Type B pancreatic cell (in vitro differentiated cells): ENCODE data around the gene RAB35. TPM values are rescaled to one million over a fixed set of nuclear protein-coding genes. Genes with fewer than 3 reads are reported as not detected.

Experiments used
- DNase-seq: peaks from one replicate; pipeline ENCODE4 v3.0.0; 2021; ENCODE audit warnings: mixed read lengths; ENCODE audit not compliant: unreplicated experiment; ENCODE audit errors: extremely low spot score
- H3K27ac Mint-ChIP-seq: 2 replicates; pipeline ENCODE4 v1.8.0; 2021; ENCODE audit warnings: mild to moderate bottlenecking, mixed read lengths
- H3K27me3 Mint-ChIP-seq: 2 replicates; pipeline ENCODE4 v1.8.0; 2021; ENCODE audit warnings: mixed read lengths
- H3K36me3 Mint-ChIP-seq: 2 replicates; pipeline ENCODE4 v1.8.0; 2021; ENCODE audit warnings: mixed read lengths
- H3K4me1 Mint-ChIP-seq: one replicate; pipeline ENCODE4 v1.8.0; 2021; ENCODE audit warnings: mixed read lengths; ENCODE audit not compliant: unreplicated experiment
- H3K4me3 Mint-ChIP-seq: 2 replicates; pipeline ENCODE4 v1.8.0; 2021; ENCODE audit warnings: mild to moderate bottlenecking, mixed read lengths
- H3K9me3 Mint-ChIP-seq: 2 replicates; pipeline ENCODE4 v1.8.0; 2021; ENCODE audit warnings: mixed read lengths
- CTCF ChIP-seq: fragments of 200-600 bp; sonication (generic); conservative IDR thresholded peaks from 2 replicates; pipeline ENCODE4 v1.5.0; 2021; ENCODE audit warnings: antibody characterized with exemption, mild to moderate bottlenecking
- total RNA-seq: library from RNA; stranded (reverse); gene quantifications from 2 replicates; pipeline ENCODE4 v1.2.1, GENCODE V29; 2021; ENCODE audit warnings: low replicate concordance

The RAB35 gene
- total RNA-seq, 1 donor from 2014 or later: 42.3 TPM

- Mint-ChIP-seq H3K4me3 (no peak overlapping the region), H3K9me3 (no peaks in the 10 kb centered on the region), H3K27me3 (no peaks in the 10 kb centered on the region), H3K36me3 (peaks cover 17% of the 10 kb centered on the region), H3K27ac (no peak overlapping the region), H3K4me1 (no peaks in the 10 kb centered on the region)
- no peak for DNase-seq
- no peak for TF ChIP-seq CTCF
Observed at GRCh38 chr12:120158351-120158750, 41.8 kb upstream of the RAB35 start.

- Mint-ChIP-seq H3K27ac (no peak overlapping the region), H3K9me3 (no peaks in the 10 kb centered on the region), H3K4me1 (no peaks in the 10 kb centered on the region), H3K4me3 (no peak overlapping the region), H3K27me3 (no peaks in the 10 kb centered on the region), H3K36me3 (peaks cover 17% of the 10 kb centered on the region)
- TF ChIP-seq CTCF: no peak
- no peak for DNase-seq
Observed at GRCh38 chr12:120157678-120158077, 41.1 kb upstream of the RAB35 start.

DNA sequence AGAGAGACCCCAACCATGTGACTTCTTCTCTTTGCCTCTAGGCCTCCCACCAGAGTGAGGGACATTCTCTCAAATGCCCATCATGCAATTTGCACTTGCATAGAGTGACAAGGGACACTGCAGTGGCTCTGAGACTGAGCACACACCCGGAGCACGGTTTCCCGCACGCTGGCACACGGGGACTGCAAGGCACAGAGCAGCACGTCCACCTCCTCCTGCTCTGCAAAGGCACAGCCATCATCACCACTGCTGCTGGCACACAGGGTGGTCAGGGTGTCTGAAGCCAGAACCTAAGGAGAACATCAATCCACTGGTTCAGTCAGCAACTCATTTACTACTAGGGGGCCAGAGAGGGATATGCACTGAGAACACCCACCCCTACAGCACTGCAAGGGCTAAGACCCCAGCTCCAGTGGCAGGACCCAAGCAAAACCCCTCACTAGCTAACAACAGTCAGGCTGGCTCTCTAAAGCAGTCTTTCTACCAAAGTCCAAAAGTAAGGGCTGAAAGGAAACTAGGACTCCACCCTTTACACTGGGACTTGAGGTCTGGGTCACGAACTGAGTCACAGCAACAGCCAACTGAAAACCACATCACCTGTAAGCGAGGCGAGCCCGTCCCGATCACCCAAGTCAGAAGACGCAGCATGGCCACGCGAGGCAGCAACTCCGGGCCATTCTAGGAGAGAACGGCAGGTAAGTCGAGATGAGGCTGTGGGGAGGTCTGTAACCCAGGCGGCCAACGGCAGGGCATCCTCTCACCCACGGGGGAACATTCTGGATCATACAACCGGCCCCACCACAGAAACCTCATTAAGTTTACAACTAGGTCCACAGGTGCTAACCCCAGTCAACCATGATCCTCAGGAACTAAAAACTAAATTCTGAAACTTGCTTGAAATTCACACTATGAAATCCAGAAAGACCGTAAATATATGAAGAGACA lies 40.0 kb upstream of the RAB35 start:
- TF ChIP-seq CTCF: no peak
- no peaks in the 10 kb centered on the region for H3K27me3 Mint-ChIP-seq
- H3K36me3 Mint-ChIP-seq: peaks cover 17% of the 10 kb centered on the region
- no peak for DNase-seq
- no peaks in the 10 kb centered on the region for H3K9me3 Mint-ChIP-seq
- H3K27ac Mint-ChIP-seq: no peak overlapping the region
- H3K4me1 Mint-ChIP-seq: no peaks in the 10 kb centered on the region
- H3K4me3 Mint-ChIP-seq: no peak overlapping the region

- no peak for TF ChIP-seq CTCF
- Mint-ChIP-seq H3K4me1 (no peaks in the 10 kb centered on the region), H3K4me3 (no peak overlapping the region), H3K27ac (no peak overlapping the region), H3K36me3 (peaks cover 11% of the 10 kb centered on the region), H3K27me3 (no peaks in the 10 kb centered on the region), H3K9me3 (no peaks in the 10 kb centered on the region)
- no peak for DNase-seq
Observed at GRCh38 chr12:120155072-120155471, 38.5 kb upstream of the RAB35 start.

GRCh38 chr12:120150919-120151525 lies 34.5 kb upstream of the RAB35 start:
- TF ChIP-seq CTCF: no peak
- H3K36me3 Mint-ChIP-seq: peaks cover 16% of the 10 kb centered on the region
- H3K27ac Mint-ChIP-seq: no peak overlapping the region

More at GRCh38 chr12:120150919-120151525, 34.5 kb upstream of the RAB35 start:
- no peak overlapping the region for H3K4me3 Mint-ChIP-seq
- DNase-seq: no peak
- no peaks in the 10 kb centered on the region for H3K4me1 Mint-ChIP-seq
- no peaks in the 10 kb centered on the region for H3K9me3 Mint-ChIP-seq
- no peaks in the 10 kb centered on the region for H3K27me3 Mint-ChIP-seq
